CD4-positive, alpha-beta T cell treated with Interleukin-12 subunit alpha and Interleukin-12 subunit beta, for 1 hour (primary cell): ENCODE measurements around the gene PTPN11.
"Not testable (repeated sequence)": the region's sequence is repeated elsewhere in the genome, so short reads cannot be mapped to it uniquely, and the experiment has no call there.

Experiments used
- DNase-seq: peaks from one replicate; pipeline ENCODE4 v3.0.0-alpha.2; 2020

PTPN11 gene

GRCh38 chr12:112518365-112518735 lies 99.6 kb downstream of the PTPN11 start:
- DNase-seq, result no peak

- not testable (repeated sequence) for DNase-seq
Observed at GRCh38 chr12:112519841-112520340, 101.1 kb downstream of the PTPN11 start.

- DNase-seq, result no peak
Observed at GRCh38 chr12:112523856-112524255, 105.1 kb downstream of the PTPN11 start.

GRCh38 chr12:112524269-112524668 lies 105.5 kb downstream of the PTPN11 start:
- no peak for DNase-seq

GRCh38 chr12:112524676-112525425 lies 106.1 kb downstream of the PTPN11 start:
- no peak for DNase-seq

- DNase-seq, result no peak
Observed at GRCh38 chr12:112525426-112525809, 106.7 kb downstream of the PTPN11 start.

- no peak for DNase-seq
Observed at GRCh38 chr12:112527082-112527481, 108.3 kb downstream of the PTPN11 start.

GRCh38 chr12:112527501-112527900 lies 108.8 kb downstream of the PTPN11 start:
- no peak for DNase-seq

GRCh38 chr12:112528521-112528920 lies 109.8 kb downstream of the PTPN11 start:
- DNase-seq, result no peak

- DNase-seq, result no peak
Observed at GRCh38 chr12:112530941-112531340, 112.2 kb downstream of the PTPN11 start.

- DNase-seq, result no peak
Observed at GRCh38 chr12:112532106-112532505, 113.4 kb downstream of the PTPN11 start.

GRCh38 chr12:112533528-112533927 lies 114.8 kb downstream of the PTPN11 start:
- DNase-seq, result no peak

GRCh38 chr12:112535017-112535416 lies 116.3 kb downstream of the PTPN11 start:
- DNase-seq, result no peak

GRCh38 chr12:112535637-112536366 lies 117.1 kb downstream of the PTPN11 start:
- no peak for DNase-seq

GRCh38 chr12:112536367-112536730 lies 117.6 kb downstream of the PTPN11 start:
- DNase-seq, result no peak

- no peak for DNase-seq
Observed at GRCh38 chr12:112537710-112538396, 119.1 kb downstream of the PTPN11 start.

GRCh38 chr12:112538740-112539139 lies 120.0 kb downstream of the PTPN11 start:
- no peak for DNase-seq

- no peak for DNase-seq
Observed at GRCh38 chr12:112539221-112539620, 120.5 kb downstream of the PTPN11 start.

- no peak for DNase-seq
Observed at GRCh38 chr12:112540021-112540420, 121.3 kb downstream of the PTPN11 start.

- DNase-seq, result no peak
Observed at GRCh38 chr12:112543751-112544150, 125.0 kb downstream of the PTPN11 start.

- no peak for DNase-seq
Observed at GRCh38 chr12:112546339-112546738, 127.6 kb downstream of the PTPN11 start.

- DNase-seq, result no peak
Observed at GRCh38 chr12:112546996-112547395, 128.2 kb downstream of the PTPN11 start.

GRCh38 chr12:112549031-112549430 lies 130.3 kb downstream of the PTPN11 start:
- no peak for DNase-seq

- no peak for DNase-seq
Observed at GRCh38 chr12:112551681-112552080, 132.9 kb downstream of the PTPN11 start.
